VCaP (cell line): Measurements from ENCODE around the gene HOXD3.

ENCODE experiments used
- H3K27ac ChIP-seq: fragments of 450-650 bp; 2 replicates; pipeline ENCODE4 v1.5.1; 2017
- CTCF ChIP-seq: fragments of 450-650 bp; conservative IDR thresholded peaks from 2 replicates; pipeline ENCODE4 v1.5.1; 2017; ENCODE audit warnings: mild to moderate bottlenecking, moderate library complexity

HOXD3 gene

GRCh38 chr2:176146645-176147044, 10.5 kb upstream of the HOXD3 start:
- no peak overlapping the region for H3K27ac ChIP-seq
- TF ChIP-seq CTCF = no peak

- no peak overlapping the region for H3K27ac ChIP-seq
- TF ChIP-seq CTCF = no peak
Measured at GRCh38 chr2:176147210-176147799, 9.8 kb upstream of the HOXD3 start.

GRCh38 chr2:176147800-176148496, 9.2 kb upstream of the HOXD3 start:
- TF ChIP-seq CTCF = no peak
- no peak overlapping the region for H3K27ac ChIP-seq

GRCh38 chr2:176148751-176149421, 8.2 kb upstream of the HOXD3 start:
- no peak for TF ChIP-seq CTCF
- no peak overlapping the region for H3K27ac ChIP-seq

- TF ChIP-seq CTCF = no peak
Measured at GRCh38 chr2:176149481-176149938, 7.6 kb upstream of the HOXD3 start.

GRCh38 chr2:176149939-176150583, 7.0 kb upstream of the HOXD3 start:
- TF ChIP-seq CTCF = no peak
- H3K27ac ChIP-seq = no peak overlapping the region

More at GRCh38 chr2:176149481-176149938, 7.6 kb upstream of the HOXD3 start:
- no peak overlapping the region for H3K27ac ChIP-seq
